Cardiac muscle cell (in vitro differentiated cells and primary cell): Measurements from ENCODE around the gene MOB1A. TPM values are rescaled to one million over a fixed set of nuclear protein-coding genes. Genes with fewer than 3 reads are reported as not detected.

Experiments used
- DNase-seq, 2 donors: peaks; one replicate each; pipeline versions ENCODE4 v3.0.0 to v3.0.0-alpha.2; 2010 to 2017; ENCODE audit warnings: low read depth in 1 of 2, low spot score in 1 of 2
- H3K27ac ChIP-seq: fragments of 200-600 bp; sonication (generic); 2 replicates; pipeline ENCODE4 v1.5.1; 2016
- H3K27me3 ChIP-seq: fragments of 200-600 bp; sonication (generic); 2 replicates; pipeline ENCODE4 v1.6.0; 2016; ENCODE audit warnings: control low read depth
- H3K36me3 ChIP-seq: fragments of 200-600 bp; sonication (generic); 2 replicates; pipeline ENCODE4 v1.5.1; 2016; ENCODE audit warnings: control low read depth
- H3K4me1 ChIP-seq: fragments of 200-600 bp; sonication (generic); 2 replicates; pipeline ENCODE4 v1.8.1; 2017; ENCODE audit warnings: low read depth, mild to moderate bottlenecking, mixed run types
- H3K4me3 ChIP-seq: fragments of 200-600 bp; sonication (generic); 2 replicates; pipeline ENCODE4 v1.5.1; 2016; ENCODE audit warnings: mild to moderate bottlenecking
- H3K9me3 ChIP-seq: fragments of 200-600 bp; sonication (generic); 2 replicates; pipeline ENCODE4 v1.5.1; 2017; ENCODE audit warnings: low read depth, mild to moderate bottlenecking, control low read depth
- polyA plus RNA-seq: library from polyadenylated mRNA; unstranded; fragments of >200 nt; fragmentation: Nextera tagmentation; extraction: Ambion mirVana; gene quantifications from 2 replicates; pipeline ENCODE4 v1.2.1, GENCODE V29; 2016
- total RNA-seq: library from RNA; depleted of rRNA; stranded (reverse); fragments of >200 nt; gene quantifications from 2 replicates; pipeline ENCODE4 v1.2.3, GENCODE V29; 2016
- TF ChIP-seq, protein P1 (sequence below): IDR thresholded peaks from 2 replicates; pipeline ENCODE4 v1.5.1; 2012; ENCODE audit warnings: low read depth, mild to moderate bottlenecking, low read length

MOB1A gene
- total and polyA plus RNA-seq, 2 experiments from 2014 or later, result 32.8 to 43.3 TPM

GRCh38 chr2:74111380-74111779 lies 67.3 kb downstream of the MOB1A start:
- Histone ChIP-seq H3K9me3 (no peaks in the 10 kb centered on the region), H3K4me1 (no peaks in the 10 kb centered on the region), H3K27me3 (no peaks in the 10 kb centered on the region), H3K36me3 (no peaks in the 10 kb centered on the region), H3K27ac (no peak overlapping the region), H3K4me3 (no peak overlapping the region)
- no peak for DNase-seq
- TF ChIP-seq, protein P1, sequence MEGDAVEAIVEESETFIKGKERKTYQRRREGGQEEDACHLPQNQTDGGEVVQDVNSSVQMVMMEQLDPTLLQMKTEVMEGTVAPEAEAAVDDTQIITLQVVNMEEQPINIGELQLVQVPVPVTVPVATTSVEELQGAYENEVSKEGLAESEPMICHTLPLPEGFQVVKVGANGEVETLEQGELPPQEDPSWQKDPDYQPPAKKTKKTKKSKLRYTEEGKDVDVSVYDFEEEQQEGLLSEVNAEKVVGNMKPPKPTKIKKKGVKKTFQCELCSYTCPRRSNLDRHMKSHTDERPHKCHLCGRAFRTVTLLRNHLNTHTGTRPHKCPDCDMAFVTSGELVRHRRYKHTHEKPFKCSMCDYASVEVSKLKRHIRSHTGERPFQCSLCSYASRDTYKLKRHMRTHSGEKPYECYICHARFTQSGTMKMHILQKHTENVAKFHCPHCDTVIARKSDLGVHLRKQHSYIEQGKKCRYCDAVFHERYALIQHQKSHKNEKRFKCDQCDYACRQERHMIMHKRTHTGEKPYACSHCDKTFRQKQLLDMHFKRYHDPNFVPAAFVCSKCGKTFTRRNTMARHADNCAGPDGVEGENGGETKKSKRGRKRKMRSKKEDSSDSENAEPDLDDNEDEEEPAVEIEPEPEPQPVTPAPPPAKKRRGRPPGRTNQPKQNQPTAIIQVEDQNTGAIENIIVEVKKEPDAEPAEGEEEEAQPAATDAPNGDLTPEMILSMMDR, result no peak

GRCh38 chr2:74110537-74110936 lies 68.1 kb downstream of the MOB1A start:
- no peak for DNase-seq
- H3K36me3 ChIP-seq, result no peaks in the 10 kb centered on the region
- no peaks in the 10 kb centered on the region for H3K27me3 ChIP-seq
- TF ChIP-seq, protein P1, result no peak
- no peaks in the 10 kb centered on the region for H3K9me3 ChIP-seq
- no peak overlapping the region for H3K27ac ChIP-seq
- H3K4me1 ChIP-seq, result no peaks in the 10 kb centered on the region
- H3K4me3 ChIP-seq, result no peak overlapping the region

GRCh38 chr2:74109551-74109950 lies 69.1 kb downstream of the MOB1A start:
- Histone ChIP-seq H3K4me3 (no peak overlapping the region), H3K36me3 (no peaks in the 10 kb centered on the region), H3K4me1 (no peaks in the 10 kb centered on the region), H3K9me3 (no peaks in the 10 kb centered on the region), H3K27me3 (no peaks in the 10 kb centered on the region), H3K27ac (no peak overlapping the region)
- TF ChIP-seq, protein P1, result no peak
- DNase-seq, result no peak

- Histone ChIP-seq H3K27ac (no peak overlapping the region), H3K9me3 (no peaks in the 10 kb centered on the region), H3K27me3 (no peaks in the 10 kb centered on the region), H3K4me3 (no peak overlapping the region), H3K36me3 (peaks cover 4% of the 10 kb centered on the region), H3K4me1 (no peaks in the 10 kb centered on the region)
- TF ChIP-seq, protein P1, result no peak
- DNase-seq, result no peak
Observed at GRCh38 chr2:74107071-74107470, 71.6 kb downstream of the MOB1A start.

DNA sequence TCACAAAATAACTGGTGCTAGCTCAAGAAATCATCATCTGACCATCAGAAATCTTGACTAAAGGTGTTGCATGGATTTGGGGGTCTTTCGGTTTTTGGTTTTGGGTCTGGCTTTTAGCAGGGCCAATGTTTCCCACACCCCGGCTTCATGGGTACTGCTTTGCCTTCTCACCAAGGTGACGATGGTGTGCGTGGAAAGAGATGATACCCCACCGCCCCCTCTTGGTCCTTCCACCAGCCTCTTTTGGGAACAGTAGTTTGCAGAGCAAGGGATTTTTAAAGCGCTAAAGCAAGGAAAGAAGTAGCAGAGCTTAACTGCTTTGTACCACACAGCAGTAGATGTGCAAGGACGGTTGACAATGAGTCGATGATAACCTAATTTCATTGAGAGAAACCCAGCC lies 73.3 kb downstream of the MOB1A start:
- H3K27me3 ChIP-seq, result no peaks in the 10 kb centered on the region
- H3K4me3 ChIP-seq, result no peak overlapping the region
- H3K36me3 ChIP-seq, result peaks cover 11% of the 10 kb centered on the region
- H3K4me1 ChIP-seq, result no peaks in the 10 kb centered on the region
- no peaks in the 10 kb centered on the region for H3K9me3 ChIP-seq
- DNase-seq, result no peak
- TF ChIP-seq, protein P1, result no peak
- no peak overlapping the region for H3K27ac ChIP-seq

GRCh38 chr2:74104839-74105238 lies 73.8 kb downstream of the MOB1A start:
- Histone ChIP-seq H3K9me3 (no peaks in the 10 kb centered on the region), H3K27ac (no peak overlapping the region), H3K4me3 (no peak overlapping the region), H3K27me3 (no peaks in the 10 kb centered on the region), H3K36me3 (peaks cover 11% of the 10 kb centered on the region), H3K4me1 (no peaks in the 10 kb centered on the region)
- TF ChIP-seq, protein P1, result no peak
- peak in 1 of 2 donors; percentile 13 for DNase-seq
